Neuronal stem cell (in vitro differentiated cells): ENCODE data around the gene DNAH9.

Source experiments
- DNase-seq: peaks from one replicate; pipeline ENCODE4 v3.0.0-alpha.2; 2013; ENCODE audit warnings: low spot score
- H2AFZ ChIP-seq: one replicate; pipeline ENCODE4 v1.6.1; 2013; ENCODE audit warnings: mild to moderate bottlenecking, low read length, inconsistent platforms
- H2AK5ac ChIP-seq: 2 replicates; pipeline ENCODE4 v1.6.1; 2013; ENCODE audit warnings: low read depth, mild to moderate bottlenecking, inconsistent platforms, low read length, moderate library complexity, mixed read lengths
- H2BK120ac ChIP-seq: 2 replicates; pipeline ENCODE4 v1.6.1; 2013; ENCODE audit warnings: low read depth, mild to moderate bottlenecking, inconsistent platforms, low read length, moderate library complexity, mixed read lengths
- H2BK12ac ChIP-seq: one replicate; pipeline ENCODE4 v1.6.1; 2013; ENCODE audit warnings: low read length, inconsistent platforms
- H2BK15ac ChIP-seq: 2 replicates; pipeline ENCODE4 v1.6.1; 2013; ENCODE audit warnings: mild to moderate bottlenecking, low read length, inconsistent platforms, mixed read lengths
- H2BK5ac ChIP-seq: one replicate; pipeline ENCODE4 v1.6.1; 2013; ENCODE audit warnings: inconsistent platforms, mild to moderate bottlenecking, low read length, moderate library complexity
- H3K14ac ChIP-seq: one replicate; pipeline ENCODE4 v1.6.1; 2013; ENCODE audit warnings: low read length, inconsistent platforms
- H3K18ac ChIP-seq: 2 replicates; pipeline ENCODE4 v1.6.1; 2013; ENCODE audit warnings: low read length, inconsistent platforms
- H3K23ac ChIP-seq: 2 replicates; pipeline ENCODE4 v1.6.1; 2013; ENCODE audit warnings: low read depth, mild to moderate bottlenecking, mixed read lengths, low read length, inconsistent platforms; ENCODE audit not compliant: poor library complexity
- H3K27ac ChIP-seq: replicated peaks from 3 replicates; pipeline ENCODE4 v1.5.1; 2013; ENCODE audit warnings: low read length, inconsistent platforms
- H3K27me3 ChIP-seq, 3 experiments: 2 replicates each; pipeline ENCODE4 v1.6.1; 2013; ENCODE audit warnings: low read length in 3 of 3, mild to moderate bottlenecking in 2 of 3, inconsistent platforms in 1 of 3, low read depth in 1 of 3, mixed read lengths in 1 of 3, moderate library complexity in 1 of 3; ENCODE audit not compliant: control insufficient read depth in 3 of 3, insufficient read depth in 3 of 3
- H3K36me3 ChIP-seq, 2 donors: replicated peaks in 1 of 2; 2 replicates each; pipeline ENCODE4 v1.6.1; 2013; ENCODE audit warnings: low read length in 2 of 2; ENCODE audit not compliant: control insufficient read depth in 2 of 2, insufficient read depth in 2 of 2
- H3K4ac ChIP-seq: 2 replicates; pipeline ENCODE4 v1.6.1; 2013; ENCODE audit warnings: inconsistent platforms, mild to moderate bottlenecking, low read length, moderate library complexity
- H3K4me1 ChIP-seq, 2 donors: 1 replicate in 1 of 2; 2 replicates in 1 of 2; pipeline ENCODE4 v1.6.1; 2013; ENCODE audit warnings: low read length in 2 of 2, low read depth in 1 of 2; ENCODE audit not compliant: control insufficient read depth in 2 of 2, insufficient read depth in 1 of 2
- H3K4me2 ChIP-seq: one replicate; pipeline ENCODE4 v1.6.1; 2013; ENCODE audit warnings: mild to moderate bottlenecking, low read length, inconsistent platforms; ENCODE audit not compliant: insufficient read depth, poor library complexity, severe bottlenecking
- H3K4me3 ChIP-seq, 2 donors: 2 replicates each; pipeline ENCODE4 v1.5.1; 2013; ENCODE audit warnings: low read length in 2 of 2, mild to moderate bottlenecking in 2 of 2, inconsistent platforms in 1 of 2, moderate library complexity in 1 of 2
- H3K79me1 ChIP-seq: one replicate; pipeline ENCODE4 v1.6.1; 2013; ENCODE audit warnings: low read depth, mild to moderate bottlenecking, inconsistent platforms, low read length, moderate library complexity
- H3K9ac ChIP-seq: one replicate; pipeline ENCODE4 v1.6.1; 2013; ENCODE audit warnings: mild to moderate bottlenecking, low read depth, low read length, inconsistent platforms; ENCODE audit not compliant: poor library complexity
- H3K9me3 ChIP-seq, 2 donors: replicated peaks in 1 of 2; 2 replicates each; pipeline versions ENCODE3 to v1.6.1; 2013; ENCODE audit warnings: low read length in 2 of 2, mild to moderate bottlenecking in 2 of 2, inconsistent platforms in 1 of 2, low read depth in 1 of 2, mixed read lengths in 1 of 2, moderate library complexity in 1 of 2; ENCODE audit not compliant: control insufficient read depth in 2 of 2, insufficient read depth in 1 of 2
- H4K8ac ChIP-seq: one replicate; pipeline ENCODE4 v1.6.1; 2013; ENCODE audit warnings: low read depth, mild to moderate bottlenecking, inconsistent platforms, low read length, moderate library complexity
- H4K91ac ChIP-seq: one replicate; pipeline ENCODE4 v1.6.1; 2013; ENCODE audit warnings: low read length, low read depth, mild to moderate bottlenecking, inconsistent platforms; ENCODE audit not compliant: poor library complexity
- WGBS, 2 donors: extraction: QIAGEN DNeasy Blood & Tissue Kit; methylation state at CpG; one replicate each; pipeline ENCODE4 v1.1.7; 2013; ENCODE audit warnings: missing lambda C conversion rate in 2 of 2, mixed read lengths in 1 of 2; ENCODE audit not compliant: insufficient read length in 2 of 2, insufficient replicate concordance in 1 of 2; ENCODE audit errors: extremely low coverage in 2 of 2; 5-methylcytosine and 5-hydroxymethylcytosine counted together

The DNAH9 gene

DNA sequence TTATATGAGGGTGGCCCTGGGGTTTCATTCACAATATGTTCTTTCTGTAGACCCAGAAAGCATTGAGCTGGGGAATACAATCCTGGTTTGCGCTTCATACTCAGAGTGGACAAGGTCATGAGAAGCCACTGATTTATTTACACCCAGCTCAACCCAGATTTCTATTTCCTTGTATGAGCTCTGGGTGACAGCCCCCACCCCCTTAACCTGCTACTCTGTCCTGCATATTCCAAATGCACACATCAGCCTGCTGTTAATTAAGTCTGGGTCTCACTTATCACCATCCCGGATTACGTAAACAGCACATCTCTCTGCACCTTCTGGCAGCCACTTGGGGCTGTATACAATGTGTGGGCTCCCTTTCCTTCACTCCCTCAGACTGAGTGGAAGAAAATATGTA lies 102.4 kb downstream of the DNAH9 start:
- Histone ChIP-seq H2BK15ac (no peak overlapping the region), H2BK12ac (no peak overlapping the region), H4K91ac (no peak overlapping the region), H3K4me1 (no peaks in the 10 kb centered on the region), H3K14ac (no peak overlapping the region), H2BK5ac (no peak overlapping the region), H4K8ac (no peak overlapping the region), H3K23ac (no peak overlapping the region), H3K4ac (no peak overlapping the region), H3K36me3 (no peaks in the 10 kb centered on the region), H3K9ac (no peak overlapping the region), H2AK5ac (no peak overlapping the region), H3K9me3 (no peaks in the 10 kb centered on the region), H3K27me3 (no peaks in the 10 kb centered on the region), H3K4me2 (no peak overlapping the region), H3K27ac (no peak overlapping the region), H3K79me1 (no peaks in the 10 kb centered on the region), H3K4me3 (no peak overlapping the region), H3K18ac (no peak overlapping the region), H2BK120ac (no peak overlapping the region), H2AFZ (no peak overlapping the region)
- DNase-seq, result no peak
- no CpG with 5 or more reads among the region's 3 CpGs for WGBS, 2 donors

DNA sequence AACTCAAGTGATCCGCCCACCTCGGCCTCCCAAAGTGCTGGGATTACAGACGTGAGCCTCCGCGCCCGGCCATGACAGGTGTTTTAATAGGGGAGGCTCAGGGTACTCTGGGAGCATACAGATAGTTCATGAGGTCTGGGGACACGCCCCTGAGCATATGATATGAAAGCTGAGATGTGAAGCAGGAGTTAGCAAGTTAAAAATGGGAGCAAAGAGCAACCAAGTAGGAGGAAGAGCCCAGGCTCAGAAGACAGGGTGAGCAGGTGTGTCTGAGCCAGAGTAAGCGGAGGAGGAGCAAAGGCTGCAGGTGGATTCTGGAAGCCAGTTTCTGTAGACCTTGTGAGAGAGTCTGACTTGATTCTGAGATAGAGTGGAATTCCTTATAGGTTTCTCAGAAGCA lies 103.6 kb downstream of the DNAH9 start:
- H3K9me3 ChIP-seq, result no peaks in the 10 kb centered on the region
- no peak overlapping the region for H3K4me2 ChIP-seq
- no peak overlapping the region for H3K14ac ChIP-seq
- no peaks in the 10 kb centered on the region for H3K4me1 ChIP-seq
- no CpG with 5 or more reads among the region's 8 CpGs for WGBS, 2 donors
- H2AK5ac ChIP-seq, result no peak overlapping the region
- H3K23ac ChIP-seq, result no peak overlapping the region
- no peak overlapping the region for H3K18ac ChIP-seq
- no peak overlapping the region for H2BK15ac ChIP-seq
- H3K4ac ChIP-seq, result no peak overlapping the region
- H3K79me1 ChIP-seq, result no peaks in the 10 kb centered on the region
- no peak overlapping the region for H4K8ac ChIP-seq
- H2BK12ac ChIP-seq, result no peak overlapping the region
- no peaks in the 10 kb centered on the region for H3K36me3 ChIP-seq
- no peak overlapping the region for H2BK5ac ChIP-seq
- H3K27me3 ChIP-seq, result no peaks in the 10 kb centered on the region
- no peak overlapping the region for H3K4me3 ChIP-seq
- H4K91ac ChIP-seq, result no peak overlapping the region
- no peak overlapping the region for H3K9ac ChIP-seq
- no peak overlapping the region for H3K27ac ChIP-seq
- H2AFZ ChIP-seq, result no peak overlapping the region
- DNase-seq, result no peak
- no peak overlapping the region for H2BK120ac ChIP-seq

DNA sequence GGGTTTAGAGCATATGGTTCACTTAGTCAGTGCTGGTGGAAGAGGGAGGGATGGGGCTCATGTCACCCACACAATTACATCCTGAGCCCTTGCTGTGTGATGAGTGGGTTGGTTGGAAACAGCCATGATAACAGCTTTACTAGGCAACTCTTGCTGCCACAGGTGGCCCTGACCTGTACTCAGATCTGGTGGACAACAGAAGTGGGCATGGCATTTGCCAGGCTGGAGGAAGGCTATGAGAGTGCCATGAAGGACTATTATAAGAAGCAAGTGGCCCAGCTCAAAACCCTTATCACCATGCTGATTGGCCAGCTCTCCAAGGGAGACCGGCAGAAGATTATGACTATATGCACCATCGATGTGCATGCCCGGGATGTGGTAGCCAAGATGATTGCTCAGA lies 105.8 kb downstream of the DNAH9 start:
- Histone ChIP-seq H3K27ac (no peak overlapping the region), H2BK15ac (no peak overlapping the region), H2AFZ (no peak overlapping the region), H3K14ac (no peak overlapping the region), H3K79me1 (no peaks in the 10 kb centered on the region), H2BK12ac (no peak overlapping the region), H3K4me1 (no peaks in the 10 kb centered on the region), H4K8ac (no peak overlapping the region), H3K4me3 (no peak overlapping the region), H3K18ac (no peak overlapping the region), H3K36me3 (no peaks in the 10 kb centered on the region), H3K27me3 (no peaks in the 10 kb centered on the region), H2AK5ac (no peak overlapping the region), H4K91ac (no peak overlapping the region), H2BK5ac (no peak overlapping the region), H3K9ac (no peak overlapping the region), H3K23ac (peak overlapping the region; percentile 11), H3K9me3 (no peaks in the 10 kb centered on the region), H3K4ac (no peak overlapping the region), H2BK120ac (no peak overlapping the region), H3K4me2 (no peak overlapping the region)
- no CpG with 5 or more reads among the region's 3 CpGs for WGBS, 2 donors
- no peak for DNase-seq

DNA sequence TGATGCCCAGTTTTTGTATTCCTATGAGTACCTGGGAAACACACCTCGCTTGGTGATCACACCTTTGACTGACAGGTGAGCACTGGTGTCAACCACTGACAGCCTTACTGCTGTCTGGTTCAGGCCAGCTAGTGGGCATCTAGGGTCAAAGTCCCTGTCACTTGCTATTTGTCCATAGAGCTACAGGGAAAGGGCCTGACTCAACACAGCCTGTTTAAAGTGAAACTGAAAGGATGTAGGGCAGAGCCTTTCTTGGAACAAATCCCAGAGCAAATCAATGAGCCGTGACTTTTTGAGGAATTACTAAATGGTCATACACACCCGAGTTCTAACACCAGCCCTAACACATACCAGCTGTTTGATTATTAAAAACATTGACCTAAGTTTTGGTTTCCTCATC lies 106.8 kb downstream of the DNAH9 start:
- no peak overlapping the region for H2AFZ ChIP-seq
- H3K23ac ChIP-seq, result no peak overlapping the region
- no peaks in the 10 kb centered on the region for H3K79me1 ChIP-seq
- no peak overlapping the region for H4K91ac ChIP-seq
- no peak for DNase-seq
- H3K27ac ChIP-seq, result no peak overlapping the region
- H2AK5ac ChIP-seq, result no peak overlapping the region
- no peak overlapping the region for H3K14ac ChIP-seq
- H3K4ac ChIP-seq, result no peak overlapping the region
- no peaks in the 10 kb centered on the region for H3K27me3 ChIP-seq
- no peak overlapping the region for H4K8ac ChIP-seq
- H2BK12ac ChIP-seq, result no peak overlapping the region
- no peak overlapping the region for H3K4me2 ChIP-seq
- no CpG with 5 or more reads among the region's 3 CpGs for WGBS, 2 donors
- no peak overlapping the region for H3K4me3 ChIP-seq
- H3K4me1 ChIP-seq, result no peaks in the 10 kb centered on the region
- no peak overlapping the region for H2BK5ac ChIP-seq
- no peak overlapping the region for H3K18ac ChIP-seq
- H3K9me3 ChIP-seq, result no peaks in the 10 kb centered on the region
- H2BK15ac ChIP-seq, result no peak overlapping the region
- no peak overlapping the region for H2BK120ac ChIP-seq
- no peak overlapping the region for H3K9ac ChIP-seq
- no peaks in the 10 kb centered on the region for H3K36me3 ChIP-seq
